Liver (tissue), 3 donors: ENCODE measurements around the gene CMTM7.

ENCODE experiments used
- ATF3 ChIP-seq: IDR thresholded peaks from 2 replicates; pipeline ENCODE4 v1.6.1; 2016; ENCODE audit warnings: antibody characterized with exemption
- EGR1 ChIP-seq, 2 donors: IDR thresholded peaks; 2 replicates each; pipeline ENCODE4 v1.6.1; 2016 to 2018; ENCODE audit warnings: antibody characterized with exemption in 2 of 2, low read depth in 2 of 2
- FOXA1 ChIP-seq: IDR thresholded peaks from 2 replicates; pipeline ENCODE4 v1.6.1; 2016; ENCODE audit warnings: antibody characterized with exemption
- GABPA ChIP-seq, 2 donors: IDR thresholded peaks in 1 of 2; conservative IDR thresholded peaks in 1 of 2; 2 replicates each; pipeline ENCODE4 v1.6.1; 2016; ENCODE audit warnings: antibody characterized with exemption in 2 of 2, mild to moderate bottlenecking in 1 of 2, moderate library complexity in 1 of 2
- JUND ChIP-seq, 2 donors: IDR thresholded peaks; 2 replicates each; pipeline ENCODE4 v1.6.1; 2016; ENCODE audit warnings: antibody characterized with exemption in 2 of 2
- MAX ChIP-seq: IDR thresholded peaks from 2 replicates; pipeline ENCODE4 v1.6.1; 2016; ENCODE audit warnings: antibody characterized with exemption
- RAD21 ChIP-seq, 2 donors: IDR thresholded peaks; 2 replicates each; pipeline ENCODE4 v1.6.1; 2016; ENCODE audit warnings: antibody characterized with exemption in 2 of 2, mild to moderate bottlenecking in 2 of 2
- REST ChIP-seq: IDR thresholded peaks from 2 replicates; pipeline ENCODE4 v1.6.1; 2016; ENCODE audit warnings: antibody characterized with exemption, mild to moderate bottlenecking
- RXRA ChIP-seq, 2 donors: IDR thresholded peaks; 2 replicates each; pipeline ENCODE4 v1.6.1; 2017 to 2018; ENCODE audit warnings: antibody characterized with exemption in 2 of 2, mild to moderate bottlenecking in 1 of 2
- SP1 ChIP-seq: IDR thresholded peaks from 2 replicates; pipeline ENCODE4 v1.6.1; 2018; ENCODE audit warnings: antibody characterized with exemption, mild to moderate bottlenecking
- TAF1 ChIP-seq: conservative IDR thresholded peaks from 2 replicates; pipeline ENCODE4 v1.6.1; 2016; ENCODE audit warnings: antibody characterized with exemption, mild to moderate bottlenecking
- YY1 ChIP-seq: IDR thresholded peaks from 2 replicates; pipeline ENCODE4 v1.6.1; 2016; ENCODE audit warnings: antibody characterized with exemption, mild to moderate bottlenecking
- ZBTB33 ChIP-seq: IDR thresholded peaks from 2 replicates; pipeline ENCODE4 v1.6.1; 2016; ENCODE audit warnings: antibody characterized with exemption
- TF ChIP-seq, protein P1 (sequence below): fragments of 150-350 bp; IDR thresholded peaks from 2 replicates; pipeline ENCODE4 v1.5.1; 2017; ENCODE audit warnings: improper control_type of control experiment, low read depth, low read length; ENCODE audit not compliant: missing input control
- donor health status: healthy.
- donor health status: healthy.

DNA sequence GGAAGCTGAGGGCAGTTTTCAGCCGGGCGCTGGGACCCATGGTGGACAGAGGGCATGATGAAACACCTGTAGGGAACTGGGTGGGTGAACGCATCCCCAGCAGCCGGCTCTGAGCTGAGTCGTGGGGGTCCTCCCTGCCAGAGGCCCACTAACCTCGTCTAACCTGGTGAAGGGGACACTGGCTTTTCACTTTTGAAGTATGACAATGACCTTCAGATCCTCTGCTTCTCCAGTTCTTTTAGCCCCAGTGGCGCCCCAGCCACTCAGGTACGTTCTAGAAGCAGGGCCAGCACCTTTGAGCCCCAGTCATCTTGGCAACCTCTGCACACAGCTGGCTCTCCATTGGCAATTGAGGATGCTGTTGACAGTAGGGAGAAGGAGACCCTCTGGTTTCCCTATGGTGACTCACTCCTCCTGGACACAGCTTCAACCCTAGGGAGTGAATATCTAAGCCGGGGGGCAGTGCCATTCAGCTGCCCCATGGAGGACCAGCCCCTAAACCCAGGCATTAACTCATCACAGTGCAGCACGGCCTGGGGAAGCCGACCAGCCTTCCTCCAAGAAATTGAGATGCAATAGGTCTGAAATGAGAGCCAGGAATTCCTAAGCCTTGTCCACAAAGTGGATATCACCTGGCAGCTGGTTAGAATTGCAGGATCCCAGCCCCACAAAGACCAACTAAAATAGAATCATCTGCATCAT is 64.9 kb downstream of the CMTM7 start:
- TF ChIP-seq, protein P1, sequence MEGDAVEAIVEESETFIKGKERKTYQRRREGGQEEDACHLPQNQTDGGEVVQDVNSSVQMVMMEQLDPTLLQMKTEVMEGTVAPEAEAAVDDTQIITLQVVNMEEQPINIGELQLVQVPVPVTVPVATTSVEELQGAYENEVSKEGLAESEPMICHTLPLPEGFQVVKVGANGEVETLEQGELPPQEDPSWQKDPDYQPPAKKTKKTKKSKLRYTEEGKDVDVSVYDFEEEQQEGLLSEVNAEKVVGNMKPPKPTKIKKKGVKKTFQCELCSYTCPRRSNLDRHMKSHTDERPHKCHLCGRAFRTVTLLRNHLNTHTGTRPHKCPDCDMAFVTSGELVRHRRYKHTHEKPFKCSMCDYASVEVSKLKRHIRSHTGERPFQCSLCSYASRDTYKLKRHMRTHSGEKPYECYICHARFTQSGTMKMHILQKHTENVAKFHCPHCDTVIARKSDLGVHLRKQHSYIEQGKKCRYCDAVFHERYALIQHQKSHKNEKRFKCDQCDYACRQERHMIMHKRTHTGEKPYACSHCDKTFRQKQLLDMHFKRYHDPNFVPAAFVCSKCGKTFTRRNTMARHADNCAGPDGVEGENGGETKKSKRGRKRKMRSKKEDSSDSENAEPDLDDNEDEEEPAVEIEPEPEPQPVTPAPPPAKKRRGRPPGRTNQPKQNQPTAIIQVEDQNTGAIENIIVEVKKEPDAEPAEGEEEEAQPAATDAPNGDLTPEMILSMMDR: no peak
- TF ChIP-seq MAX (no peak), YY1 (no peak), TAF1 (no peak), EGR1 (IDR thresholded peaks at IDR 0.05; ENCODE audit: low read depth in 2 of 2) (no peak), ZBTB33 (no peak), REST (no peak), RXRA (IDR thresholded peaks at IDR 0.05) (no peak), RAD21 (IDR thresholded peaks at IDR 0.05) (no peak), ATF3 (no peak), SP1 (no peak), GABPA (IDR thresholded peaks at IDR 0.05 in 1 of 2, conservative IDR thresholded peaks at IDR 0.05 in 1 of 2) (no peak), JUND (IDR thresholded peaks at IDR 0.05) (no peak), FOXA1 (no peak)
